Type B pancreatic cell (in vitro differentiated cells): ENCODE data around the gene SLC2A6. TPM values are rescaled to one million over a fixed set of nuclear protein-coding genes. Genes with fewer than 3 reads are reported as not detected.

Experiments
- DNase-seq: peaks from one replicate; pipeline ENCODE4 v3.0.0; 2021; ENCODE audit warnings: mixed read lengths; ENCODE audit not compliant: unreplicated experiment; ENCODE audit errors: extremely low spot score
- H3K27ac Mint-ChIP-seq: 2 replicates; pipeline ENCODE4 v1.8.0; 2021; ENCODE audit warnings: mild to moderate bottlenecking, mixed read lengths
- H3K27me3 Mint-ChIP-seq: 2 replicates; pipeline ENCODE4 v1.8.0; 2021; ENCODE audit warnings: mixed read lengths
- H3K36me3 Mint-ChIP-seq: 2 replicates; pipeline ENCODE4 v1.8.0; 2021; ENCODE audit warnings: mixed read lengths
- H3K4me1 Mint-ChIP-seq: one replicate; pipeline ENCODE4 v1.8.0; 2021; ENCODE audit warnings: mixed read lengths; ENCODE audit not compliant: unreplicated experiment
- H3K4me3 Mint-ChIP-seq: 2 replicates; pipeline ENCODE4 v1.8.0; 2021; ENCODE audit warnings: mild to moderate bottlenecking, mixed read lengths
- H3K9me3 Mint-ChIP-seq: 2 replicates; pipeline ENCODE4 v1.8.0; 2021; ENCODE audit warnings: mixed read lengths
- total RNA-seq: library from RNA; stranded (reverse); gene quantifications from 2 replicates; pipeline ENCODE4 v1.2.1, GENCODE V29; 2021; ENCODE audit warnings: low replicate concordance
- TF ChIP-seq, protein P1 (sequence below): fragments of 200-600 bp; sonication (generic); conservative IDR thresholded peaks from 2 replicates; pipeline ENCODE4 v1.5.0; 2021; ENCODE audit warnings: antibody characterized with exemption, mild to moderate bottlenecking

Gene SLC2A6
- total RNA-seq, 1 donor from 2014 or later, result 8.2 TPM

DNA sequence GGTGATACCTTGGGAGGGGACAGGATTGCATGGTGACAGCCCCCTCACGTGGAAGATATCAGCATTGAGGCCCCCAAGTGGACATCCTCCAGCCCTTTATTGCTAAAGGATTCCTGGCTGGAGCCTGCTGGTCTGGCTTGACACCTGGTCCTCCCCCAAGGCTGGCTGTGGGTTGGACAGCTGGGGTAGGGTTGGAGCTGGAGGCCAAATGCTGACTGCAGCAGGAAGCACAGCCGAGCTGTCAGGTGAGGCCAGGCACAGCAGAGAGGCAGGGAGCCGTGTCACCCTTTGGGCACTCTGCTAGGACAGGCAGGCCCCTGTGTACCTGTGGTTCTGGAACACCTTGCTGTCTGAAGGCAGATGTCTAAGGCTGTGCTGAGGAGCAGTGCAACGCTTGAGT is 16.9 kb downstream of the SLC2A6 start:
- TF ChIP-seq, protein P1, sequence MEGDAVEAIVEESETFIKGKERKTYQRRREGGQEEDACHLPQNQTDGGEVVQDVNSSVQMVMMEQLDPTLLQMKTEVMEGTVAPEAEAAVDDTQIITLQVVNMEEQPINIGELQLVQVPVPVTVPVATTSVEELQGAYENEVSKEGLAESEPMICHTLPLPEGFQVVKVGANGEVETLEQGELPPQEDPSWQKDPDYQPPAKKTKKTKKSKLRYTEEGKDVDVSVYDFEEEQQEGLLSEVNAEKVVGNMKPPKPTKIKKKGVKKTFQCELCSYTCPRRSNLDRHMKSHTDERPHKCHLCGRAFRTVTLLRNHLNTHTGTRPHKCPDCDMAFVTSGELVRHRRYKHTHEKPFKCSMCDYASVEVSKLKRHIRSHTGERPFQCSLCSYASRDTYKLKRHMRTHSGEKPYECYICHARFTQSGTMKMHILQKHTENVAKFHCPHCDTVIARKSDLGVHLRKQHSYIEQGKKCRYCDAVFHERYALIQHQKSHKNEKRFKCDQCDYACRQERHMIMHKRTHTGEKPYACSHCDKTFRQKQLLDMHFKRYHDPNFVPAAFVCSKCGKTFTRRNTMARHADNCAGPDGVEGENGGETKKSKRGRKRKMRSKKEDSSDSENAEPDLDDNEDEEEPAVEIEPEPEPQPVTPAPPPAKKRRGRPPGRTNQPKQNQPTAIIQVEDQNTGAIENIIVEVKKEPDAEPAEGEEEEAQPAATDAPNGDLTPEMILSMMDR, result no peak
- no peaks in the 10 kb centered on the region for H3K27me3 Mint-ChIP-seq

DNA sequence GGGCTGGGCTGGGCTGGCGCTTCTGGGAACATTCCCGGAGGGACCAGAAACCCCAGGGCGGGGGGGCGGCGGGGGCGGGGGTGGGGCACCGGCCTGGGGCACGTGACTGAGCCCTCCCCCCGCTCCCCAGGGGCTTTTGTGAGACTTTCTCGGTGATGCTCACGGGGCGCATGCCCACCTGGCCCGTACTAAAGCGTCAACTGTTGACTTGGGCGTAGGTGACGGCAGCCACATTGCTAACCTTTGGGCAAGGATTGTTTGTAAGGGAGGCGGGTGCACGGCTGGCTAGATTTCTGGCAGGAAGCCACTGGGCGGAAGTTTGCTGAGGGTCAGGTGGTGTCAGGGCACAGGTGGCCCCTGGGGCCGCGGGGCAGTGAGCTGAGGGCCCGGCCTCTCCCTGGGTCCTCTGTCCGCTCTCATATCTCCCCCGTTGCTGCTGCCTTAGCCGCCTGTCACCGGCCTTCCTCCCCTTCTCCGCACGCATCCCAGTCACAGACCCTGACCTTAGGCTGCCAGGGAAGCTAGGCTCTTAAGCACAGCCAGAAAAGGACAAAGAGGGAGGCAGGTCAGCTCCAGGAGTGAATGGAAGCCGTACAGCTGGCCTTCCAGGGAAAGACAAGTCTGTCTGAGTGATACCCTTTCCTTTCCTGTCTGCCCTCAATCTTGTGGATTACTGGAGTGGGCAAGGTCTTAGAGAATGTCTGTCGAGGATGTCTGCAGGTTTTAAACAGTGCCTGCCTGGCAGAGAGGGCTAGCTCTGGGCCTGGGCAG is 18.3 kb downstream of the SLC2A6 start:
- Mint-ChIP-seq H3K36me3 (no peaks in the 10 kb centered on the region), H3K4me1 (peaks cover 9% of the 10 kb centered on the region), H3K27ac (peak overlapping the region; percentile 92), H3K4me3 (peak overlapping the region; percentile 92), H3K27me3 (no peaks in the 10 kb centered on the region), H3K9me3 (no peaks in the 10 kb centered on the region)
- no peak for DNase-seq
- TF ChIP-seq, protein P1, result no peak

More for the DNA sequence above, 16.9 kb downstream of the SLC2A6 start:
- Mint-ChIP-seq H3K9me3 (no peaks in the 10 kb centered on the region), H3K36me3 (no peaks in the 10 kb centered on the region), H3K4me3 (peak overlapping the region; percentile 92), H3K4me1 (peaks cover 9% of the 10 kb centered on the region), H3K27ac (peak overlapping the region; percentile 92)
- no peak for DNase-seq

DNA sequence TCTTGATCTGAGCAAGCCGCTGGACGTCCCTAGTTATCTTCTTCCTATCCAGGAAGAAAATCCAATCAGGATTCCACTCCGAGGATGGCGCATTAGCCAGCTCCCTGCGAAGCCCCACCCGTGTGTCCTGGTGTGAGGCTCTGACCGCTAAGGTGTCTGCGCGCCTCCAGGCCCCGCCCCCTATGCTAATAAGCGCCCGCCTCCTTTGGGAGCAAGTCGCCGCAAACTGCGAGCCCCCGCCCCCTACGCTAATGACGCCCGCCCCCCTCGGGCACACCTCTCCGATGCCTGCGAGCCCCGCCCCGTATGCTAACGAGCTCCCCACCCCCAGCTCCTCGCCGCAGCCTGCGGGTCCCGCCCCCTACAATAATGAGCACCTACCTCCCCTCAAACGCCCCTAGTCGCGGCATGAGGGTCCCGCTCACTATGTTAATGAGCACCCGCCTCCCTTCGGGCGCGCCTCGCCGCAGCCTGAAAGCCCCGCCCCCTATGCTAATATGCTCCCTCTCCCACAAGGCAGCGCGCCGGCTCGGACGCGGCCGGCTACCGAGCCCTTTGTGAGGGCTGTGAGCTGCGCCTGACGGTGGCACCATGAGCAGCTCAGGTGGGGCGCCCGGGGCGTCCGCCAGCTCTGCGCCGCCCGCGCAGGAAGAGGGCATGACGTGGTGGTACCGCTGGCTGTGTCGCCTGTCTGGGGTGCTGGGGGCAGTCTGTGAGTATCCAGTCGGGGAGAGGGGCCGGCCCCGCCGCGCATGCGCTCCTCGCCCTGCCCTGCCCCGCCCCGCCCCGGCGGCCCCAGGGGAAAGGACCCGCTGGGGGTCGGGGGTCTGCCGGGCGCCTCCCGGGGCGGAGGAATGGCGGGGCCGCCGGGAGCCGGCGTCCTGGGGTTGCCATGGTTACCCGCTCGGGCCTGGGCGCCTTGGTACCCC is 19.2 kb downstream of the SLC2A6 start, which contains the start of gene CACFD1:
CACFD1 (plus strand) TSS at position 503 of the 929 bp plus-strand sequence; CDS start at position 592, 89 bp downstream.
- peak within 1 kb of the TSS; percentile 92 for H3K4me3 Mint-ChIP-seq
- H3K27ac Mint-ChIP-seq, result peak within 1 kb of the TSS; percentile 92
- TF ChIP-seq, protein P1, result no peak
- DNase-seq, result peak; percentile 96
- peaks cover 9% of the 10 kb centered on the region for H3K4me1 Mint-ChIP-seq
- no peaks in the 10 kb centered on the region for H3K9me3 Mint-ChIP-seq
- H3K36me3 Mint-ChIP-seq, result no peaks in the 10 kb centered on the region
- H3K27me3 Mint-ChIP-seq, result no peaks in the 10 kb centered on the region

DNA sequence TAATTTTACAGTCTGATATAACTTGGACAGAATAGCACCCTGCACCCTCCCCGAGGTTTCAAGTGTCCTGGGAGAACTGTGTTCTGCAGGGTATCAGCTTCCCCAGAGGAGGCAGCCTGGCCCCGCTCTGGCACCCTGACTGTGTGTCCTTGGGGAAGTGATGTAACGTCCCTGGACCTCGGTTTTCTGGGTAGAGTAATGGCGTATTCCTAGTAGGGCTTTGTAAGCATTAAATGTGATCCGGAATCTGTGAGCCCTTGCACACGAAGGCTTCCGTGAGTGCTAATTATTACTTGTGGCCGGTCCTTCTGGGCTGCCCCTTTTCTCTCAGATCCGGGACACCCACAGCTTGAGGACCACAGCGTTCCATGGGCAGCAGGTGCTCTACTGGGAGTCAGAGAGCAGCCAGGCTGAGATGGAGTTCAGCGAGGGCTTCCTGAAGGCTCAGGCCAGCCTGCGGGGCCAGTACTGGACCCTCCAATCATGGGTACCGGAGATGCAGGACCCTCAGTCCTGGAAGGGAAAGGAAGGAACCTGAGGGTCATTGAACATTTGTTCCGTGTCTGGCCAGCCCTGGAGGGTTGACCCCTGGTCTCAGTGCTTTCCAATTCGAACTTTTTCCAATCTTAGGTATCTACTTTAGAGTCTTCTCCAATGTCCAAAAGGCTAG is 20.1 kb downstream of the SLC2A6 start:
- H3K27me3 Mint-ChIP-seq, result no peaks in the 10 kb centered on the region
- no peaks in the 10 kb centered on the region for H3K36me3 Mint-ChIP-seq
- no peaks in the 10 kb centered on the region for H3K9me3 Mint-ChIP-seq
- H3K27ac Mint-ChIP-seq, result peak overlapping the region; percentile 91
- H3K4me1 Mint-ChIP-seq, result peaks cover 12% of the 10 kb centered on the region
- no peak for DNase-seq
- TF ChIP-seq, protein P1, result no peak
- peak overlapping the region; percentile 92 for H3K4me3 Mint-ChIP-seq

DNA sequence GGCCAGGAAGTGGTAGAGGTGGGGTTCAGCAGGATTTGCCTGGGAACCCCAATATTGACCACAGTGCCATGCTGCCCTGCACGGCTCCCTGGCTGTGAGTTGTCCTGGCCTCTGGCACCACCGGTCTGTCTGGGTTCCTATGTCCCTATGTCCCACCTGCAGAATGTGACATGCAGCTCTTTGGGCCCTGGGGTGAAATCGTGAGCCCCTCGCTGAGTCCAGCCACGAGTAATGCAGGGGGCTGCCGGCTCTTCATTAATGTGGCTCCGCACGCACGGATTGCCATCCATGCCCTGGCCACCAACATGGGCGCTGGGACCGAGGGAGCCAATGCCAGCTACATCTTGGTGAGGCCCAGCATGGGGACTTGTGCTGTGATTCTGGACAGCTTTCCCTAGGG is 21.2 kb downstream of the SLC2A6 start:
- peaks cover 14% of the 10 kb centered on the region for H3K4me1 Mint-ChIP-seq
- TF ChIP-seq, protein P1, result no peak
- DNase-seq, result no peak
- H3K9me3 Mint-ChIP-seq, result no peaks in the 10 kb centered on the region
- no peak overlapping the region for H3K4me3 Mint-ChIP-seq
- H3K27ac Mint-ChIP-seq, result no peak overlapping the region
- H3K27me3 Mint-ChIP-seq, result no peaks in the 10 kb centered on the region
- H3K36me3 Mint-ChIP-seq, result no peaks in the 10 kb centered on the region
